GM18520 (cell line): ENCODE results near the gene FAM20B.

Experiments
- ATAC-seq: cut with Tn5 transposase; IDR thresholded peaks from one replicate; pipeline ENCODE4 v1.9.1; 2021; ENCODE audit not compliant: unreplicated experiment

The FAM20B gene

GRCh38 chr1:179047636-179047997 lies 21.9 kb downstream of the FAM20B start:
- ATAC-seq: no peak

GRCh38 chr1:179048339-179049124 lies 22.8 kb downstream of the FAM20B start:
- no peak for ATAC-seq

- ATAC-seq: no peak
Observed at GRCh38 chr1:179052776-179053175, 27.1 kb downstream of the FAM20B start.

GRCh38 chr1:179053486-179053885 lies 27.8 kb downstream of the FAM20B start:
- no peak for ATAC-seq

- ATAC-seq: no peak
Observed at GRCh38 chr1:179055937-179056336, 30.2 kb downstream of the FAM20B start.

GRCh38 chr1:179058487-179059483 lies 33.1 kb downstream of the FAM20B start:
- ATAC-seq: no peak

- ATAC-seq: no peak
Observed at GRCh38 chr1:179061360-179062282, 35.9 kb downstream of the FAM20B start.

- ATAC-seq: no peak
Observed at GRCh38 chr1:179066471-179066870, 40.8 kb downstream of the FAM20B start.

GRCh38 chr1:179077396-179077795 lies 51.7 kb downstream of the FAM20B start:
- no peak for ATAC-seq

- ATAC-seq: no peak
Observed at GRCh38 chr1:179079113-179079761, 53.5 kb downstream of the FAM20B start.

GRCh38 chr1:179080866-179081686 lies 55.4 kb downstream of the FAM20B start:
- no peak for ATAC-seq

- peak; percentile 80 for ATAC-seq
Observed at GRCh38 chr1:179081687-179082332, 56.1 kb downstream of the FAM20B start, which contains the start of gene TOR3A. TSS of gene TOR3A (plus strand) at chr1:179082070. CDS start at chr1:179082129, 59 bp downstream.

GRCh38 chr1:179082333-179082998 lies 56.8 kb downstream of the FAM20B start:
- peak; percentile 1 for ATAC-seq

GRCh38 chr1:179082999-179083335 lies 57.3 kb downstream of the FAM20B start:
- no peak for ATAC-seq

GRCh38 chr1:179083533-179083932 lies 57.8 kb downstream of the FAM20B start:
- ATAC-seq: no peak

GRCh38 chr1:179087665-179088064 lies 62.0 kb downstream of the FAM20B start:
- no peak for ATAC-seq

GRCh38 chr1:179089827-179090482 lies 64.3 kb downstream of the FAM20B start:
- ATAC-seq: no peak

GRCh38 chr1:179090522-179090921 lies 64.8 kb downstream of the FAM20B start:
- no peak for ATAC-seq
